HEK293T (cell line): Measurements from ENCODE around the gene ATP4B.

Experiments
- ARNT ChIP-seq: fragments of 450-650 bp; IDR thresholded peaks from 2 replicates; pipeline ENCODE4 v1.6.1; 2017; ENCODE audit warnings: mild to moderate bottlenecking
- BHLHE40 ChIP-seq: fragments of 450-650 bp; IDR thresholded peaks from 2 replicates; pipeline ENCODE4 v1.6.1; 2016; ENCODE audit warnings: mild to moderate bottlenecking, moderate library complexity, borderline replicate concordance
- CTBP1 ChIP-seq: fragments of 450-650 bp; IDR thresholded peaks from 2 replicates; pipeline ENCODE4 v1.6.1; 2016; ENCODE audit warnings: borderline replicate concordance
- ELF4 ChIP-seq: fragments of 450-650 bp; IDR thresholded peaks from 2 replicates; pipeline ENCODE4 v1.6.1; 2017; ENCODE audit warnings: antibody characterized with exemption
- FOXA1 ChIP-seq: fragments of 450-650 bp; IDR thresholded peaks from 2 replicates; pipeline ENCODE4 v1.6.1; 2016; ENCODE audit warnings: mild to moderate bottlenecking
- FOXK2 ChIP-seq: fragments of 450-650 bp; IDR thresholded peaks from 2 replicates; pipeline ENCODE4 v1.6.1; 2016; ENCODE audit warnings: mild to moderate bottlenecking
- FOXM1 ChIP-seq: fragments of 450-650 bp; IDR thresholded peaks from 2 replicates; pipeline ENCODE4 v1.6.1; 2017; ENCODE audit warnings: mild to moderate bottlenecking, borderline replicate concordance
- HDGF ChIP-seq: fragments of 450-650 bp; IDR thresholded peaks from 2 replicates; pipeline ENCODE4 v1.6.1; 2017; ENCODE audit warnings: antibody characterized with exemption, borderline replicate concordance
- NFRKB ChIP-seq: fragments of 450-650 bp; IDR thresholded peaks from 2 replicates; pipeline ENCODE4 v1.6.1; 2016; ENCODE audit warnings: mild to moderate bottlenecking, moderate library complexity
- SP1 ChIP-seq: fragments of 450-650 bp; IDR thresholded peaks from 2 replicates; pipeline ENCODE4 v1.6.1; 2017
- SUZ12 ChIP-seq: fragments of 450-650 bp; IDR thresholded peaks from 2 replicates; pipeline ENCODE4 v1.6.1; 2016; ENCODE audit warnings: mild to moderate bottlenecking
- TARDBP ChIP-seq: fragments of 450-650 bp; IDR thresholded peaks from 2 replicates; pipeline ENCODE4 v1.6.1; 2016
- ZNF384 ChIP-seq: fragments of 450-650 bp; IDR thresholded peaks from 2 replicates; pipeline ENCODE4 v1.6.1; 2016

DNA sequence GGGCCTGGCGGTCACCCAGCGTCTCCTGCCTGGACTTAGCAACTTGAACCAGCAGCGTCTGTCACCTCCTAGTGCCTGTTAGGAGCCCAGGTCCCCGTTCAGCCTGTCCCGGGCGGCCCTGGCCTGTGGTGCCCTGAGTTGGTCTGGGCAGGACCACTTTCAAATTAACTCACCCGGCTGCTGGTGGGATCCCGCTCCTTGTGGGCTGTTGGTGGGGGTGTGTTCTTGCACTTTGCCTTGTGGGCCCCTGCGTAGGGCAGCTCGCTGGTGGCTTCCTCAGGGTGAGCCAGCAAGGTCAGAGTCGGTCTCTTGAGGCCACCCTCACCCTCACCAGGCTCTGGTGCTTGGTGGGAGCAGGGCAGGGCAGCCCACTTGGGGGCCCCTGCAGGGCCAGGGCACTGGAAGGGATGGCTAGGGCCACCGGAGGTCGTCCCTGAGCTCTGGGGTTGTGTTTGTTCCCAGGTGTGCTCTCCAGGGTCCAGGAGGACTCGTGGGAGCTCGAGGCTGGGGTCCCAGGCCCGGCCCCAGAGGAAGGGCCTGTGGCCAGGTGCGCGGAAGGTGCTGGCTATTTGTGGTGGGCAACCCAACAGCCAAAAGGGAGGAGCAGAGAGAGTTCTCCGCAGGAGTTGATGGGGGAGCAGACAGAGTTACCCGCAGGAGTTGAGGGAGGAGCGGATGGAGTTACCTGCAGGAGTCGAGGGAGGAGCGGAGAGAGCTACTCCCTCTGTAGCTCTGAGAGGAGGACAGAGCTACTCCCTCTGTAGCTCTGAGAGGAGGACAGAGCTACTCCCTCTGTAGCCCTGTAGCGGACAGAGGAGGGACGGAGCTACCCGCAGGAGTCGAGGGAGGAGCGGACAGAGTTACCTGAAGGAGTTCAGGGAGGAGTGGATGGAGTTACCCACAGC lies 56.6 kb downstream of the ATP4B start:
- TF ChIP-seq ELF4: no peak
- TF ChIP-seq SP1: no peak
- TF ChIP-seq NFRKB: no peak
- TF ChIP-seq FOXK2: no peak
- TF ChIP-seq ARNT: no peak
- no peak for TF ChIP-seq FOXA1
- TF ChIP-seq FOXM1: no peak
- no peak for TF ChIP-seq TARDBP
- TF ChIP-seq HDGF: no peak
- no peak for TF ChIP-seq BHLHE40
- no peak for TF ChIP-seq ZNF384
- TF ChIP-seq SUZ12: no peak
- no peak for TF ChIP-seq CTBP1
